HG03045 (cell line): ENCODE results near the gene AIP.

Experiments
- ATAC-seq: cut with Tn5 transposase; IDR thresholded peaks from one replicate; pipeline ENCODE4 v1.9.1; 2021; ENCODE audit warnings: mild to moderate bottlenecking, moderate library complexity; ENCODE audit not compliant: unreplicated experiment

Gene AIP

GRCh38 chr11:67492801-67493547 lies 10.1 kb downstream of the AIP start:
- no peak for ATAC-seq

- no peak for ATAC-seq
These were observed 10.9 kb downstream of the AIP start for GRCh38 chr11:67493548-67494370.

- ATAC-seq, result no peak
These were observed 11.8 kb downstream of the AIP start for GRCh38 chr11:67494371-67495233.

- no peak for ATAC-seq
These were observed 12.6 kb downstream of the AIP start for GRCh38 chr11:67495234-67496005.

GRCh38 chr11:67496113-67496512 lies 13.3 kb downstream of the AIP start:
- no peak for ATAC-seq

- ATAC-seq, result no peak
These were observed 14.9 kb downstream of the AIP start for GRCh38 chr11:67497656-67498291.

GRCh38 chr11:67498544-67498972 lies 15.7 kb downstream of the AIP start:
- no peak for ATAC-seq

- ATAC-seq, result no peak
These were observed 17.1 kb downstream of the AIP start for GRCh38 chr11:67499808-67500483.

GRCh38 chr11:67500484-67500821 lies 17.6 kb downstream of the AIP start:
- ATAC-seq, result no peak

- ATAC-seq, result no peak
These were observed 18.2 kb downstream of the AIP start for GRCh38 chr11:67500831-67501715.

- no peak for ATAC-seq
These were observed 19.0 kb downstream of the AIP start for GRCh38 chr11:67501854-67502253.

- ATAC-seq, result no peak
These were observed 19.6 kb downstream of the AIP start for GRCh38 chr11:67502328-67502979.

GRCh38 chr11:67503119-67504004 lies 20.5 kb downstream of the AIP start:
- ATAC-seq, result no peak

- ATAC-seq, result no peak
These were observed 21.5 kb downstream of the AIP start for GRCh38 chr11:67504005-67504949.

- ATAC-seq, result peak; percentile 18
These were observed 22.2 kb downstream of the AIP start, which contains the start of gene PITPNM1 for GRCh38 chr11:67504950-67505581. Gene PITPNM1 (minus strand): TSS chr11:67505363. CDS start chr11:67504180, 1,183 bp downstream.
